ENCODE measurements around the gene BLOC1S5. TPM values are rescaled to one million over a fixed set of nuclear protein-coding genes. Genes with fewer than 3 reads are reported as not detected.

The BLOC1S5 gene
- total and polyA plus RNA-seq, 2 of the 8 experiments (the other 6 are each of a cell fraction or from before 2014, with no cell fraction given): 3.4 to 17.2 TPM

GRCh38 chr6:8102122-8102958 is 38.2 kb upstream of the BLOC1S5 start, which contains the start of gene EEF1E1 (continued):
- no peak for TF ChIP-seq CHD7 (IDR thresholded peaks at IDR 0.05; ENCODE audit: insufficient replicate concordance, low read length)
- TF ChIP-seq NANOG (IDR thresholded peaks at IDR 0.05; ENCODE audit: insufficient read depth, low read depth, low read length, poor library complexity, severe bottlenecking): no peak
- no peak; the same call in 1 of the 2 replicates for TF ChIP-seq E2F6 (IDR thresholded peaks at IDR 0.05)
- peak; percentile 92 to 96 for TF ChIP-seq POLR2A (IDR thresholded peaks at IDR 0.05; ENCODE audit: control extremely low read depth in 1 of 2, low read depth in 2 of 2, low read length in 2 of 2)
- peak; percentile 81 for TF ChIP-seq CHD2 (IDR thresholded peaks at IDR 0.05; ENCODE audit: low read length)
- no peak for TF ChIP-seq EP300 (IDR thresholded peaks at IDR 0.05; ENCODE audit: borderline replicate concordance in 1 of 2, low read depth in 2 of 2, low read length in 2 of 2)
- peak in 1 of 2 experiments; percentile 98; a peak in 1 of 4 replicates for TF ChIP-seq HDAC2 (IDR thresholded peaks at IDR 0.05; ENCODE audit: borderline replicate concordance in 1 of 2, low read depth in 2 of 2, low read length in 2 of 2)
- TF ChIP-seq SIRT6 (IDR thresholded peaks at IDR 0.05; ENCODE audit: low read length): no peak
